ENCODE measurements around the gene TMEM39A.

Gene TMEM39A

DNA sequence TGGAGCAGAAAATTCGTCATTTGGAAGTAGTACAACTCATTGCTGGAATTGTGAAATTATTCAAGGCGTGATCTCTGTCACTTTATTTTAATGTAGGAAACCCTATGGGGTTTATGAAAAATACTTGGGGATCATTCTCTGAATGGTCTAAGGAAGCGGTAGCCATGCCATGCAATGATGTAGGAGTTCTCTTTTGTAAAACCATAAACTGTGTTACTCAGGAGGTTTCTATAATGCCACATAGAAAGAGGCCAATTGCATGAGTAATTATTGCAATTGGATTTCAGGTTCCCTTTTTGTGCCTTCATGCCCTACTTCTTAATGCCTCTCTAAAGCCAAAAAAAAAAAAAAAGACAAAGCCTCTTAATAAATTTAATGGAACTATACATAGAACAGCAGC is 29.4 kb upstream of the TMEM39A start:
- Histone ChIP-seq H3K27me3 (ENCODE audit: control insufficient read depth, insufficient read depth, low read length) (no peaks in the 10 kb centered on the region), H3K4me3 (ENCODE audit: low read depth, low read length) (no peak overlapping the region), H3K9ac (ENCODE audit: low read length) (no peak overlapping the region), H3K36me3 (ENCODE audit: control insufficient read depth, insufficient read depth, low read length) (peaks cover 29% of the 10 kb centered on the region), H3K27ac (ENCODE audit: low read depth, low read length) (no peak overlapping the region), H3K4me1 (ENCODE audit: control insufficient read depth, insufficient read depth, low read length) (peaks cover 6% of the 10 kb centered on the region), H3K9me3 (ENCODE audit: control insufficient read depth, insufficient read depth, low read depth, low read length) (no peaks in the 10 kb centered on the region)

DNA sequence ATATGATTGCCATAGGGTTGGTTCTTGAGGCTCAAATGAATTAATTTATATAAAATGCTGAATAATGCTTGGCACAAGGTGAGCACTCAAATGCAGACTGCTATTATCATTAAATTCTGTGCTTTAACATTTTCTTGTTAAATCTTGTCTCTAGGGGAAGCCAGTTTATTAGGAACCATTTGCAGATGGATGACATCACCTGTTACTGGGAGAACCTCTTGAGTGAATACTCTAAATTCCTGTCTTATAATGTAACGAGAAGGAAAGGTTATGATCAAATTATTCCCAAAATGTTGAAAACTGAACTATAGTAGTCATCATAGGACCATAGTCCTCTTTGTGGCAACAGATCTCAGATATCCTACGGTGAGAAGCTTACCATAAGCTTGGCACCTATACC is 28.7 kb upstream of the TMEM39A start:
- no peaks in the 10 kb centered on the region for H3K27me3 ChIP-seq (ENCODE audit: control insufficient read depth, insufficient read depth, low read length)
- H3K9me3 ChIP-seq (ENCODE audit: control insufficient read depth, insufficient read depth, low read depth, low read length), result no peaks in the 10 kb centered on the region
- H3K27ac ChIP-seq (ENCODE audit: low read depth, low read length), result no peak overlapping the region
- H3K4me3 ChIP-seq (ENCODE audit: low read depth, low read length), result no peak overlapping the region
- peaks cover 33% of the 10 kb centered on the region for H3K36me3 ChIP-seq (ENCODE audit: control insufficient read depth, insufficient read depth, low read length)
- no peak overlapping the region for H3K9ac ChIP-seq (ENCODE audit: low read length)
- no peaks in the 10 kb centered on the region for H3K4me1 ChIP-seq (ENCODE audit: control insufficient read depth, insufficient read depth, low read length)

DNA sequence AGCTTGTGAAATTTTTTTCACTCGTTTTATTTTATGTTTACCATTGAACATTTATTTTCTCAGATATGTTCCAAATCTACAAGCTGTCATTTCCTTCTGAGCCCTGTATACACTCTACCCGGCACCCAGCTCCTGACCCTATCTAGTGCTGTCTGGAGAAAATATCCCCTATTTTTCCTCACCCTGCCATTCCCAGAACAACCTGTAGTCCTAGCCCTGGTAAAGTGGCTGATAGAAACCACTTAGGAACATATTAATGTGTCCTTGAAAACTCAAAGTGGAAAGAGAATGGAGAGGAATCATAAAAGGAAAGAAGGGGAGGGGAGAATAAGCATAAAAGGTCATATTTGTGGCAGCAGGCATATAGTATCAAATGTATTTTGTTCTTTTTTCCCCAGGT is 26.7 kb upstream of the TMEM39A start:
- Histone ChIP-seq H3K27ac (ENCODE audit: low read depth, low read length) (no peak overlapping the region), H3K9me3 (ENCODE audit: control insufficient read depth, insufficient read depth, low read depth, low read length) (no peaks in the 10 kb centered on the region), H3K27me3 (ENCODE audit: control insufficient read depth, insufficient read depth, low read length) (no peaks in the 10 kb centered on the region), H3K4me1 (ENCODE audit: control insufficient read depth, insufficient read depth, low read length) (no peaks in the 10 kb centered on the region), H3K36me3 (ENCODE audit: control insufficient read depth, insufficient read depth, low read length) (peaks cover 53% of the 10 kb centered on the region), H3K4me3 (ENCODE audit: low read depth, low read length) (no peak overlapping the region), H3K9ac (ENCODE audit: low read length) (no peak overlapping the region)

DNA sequence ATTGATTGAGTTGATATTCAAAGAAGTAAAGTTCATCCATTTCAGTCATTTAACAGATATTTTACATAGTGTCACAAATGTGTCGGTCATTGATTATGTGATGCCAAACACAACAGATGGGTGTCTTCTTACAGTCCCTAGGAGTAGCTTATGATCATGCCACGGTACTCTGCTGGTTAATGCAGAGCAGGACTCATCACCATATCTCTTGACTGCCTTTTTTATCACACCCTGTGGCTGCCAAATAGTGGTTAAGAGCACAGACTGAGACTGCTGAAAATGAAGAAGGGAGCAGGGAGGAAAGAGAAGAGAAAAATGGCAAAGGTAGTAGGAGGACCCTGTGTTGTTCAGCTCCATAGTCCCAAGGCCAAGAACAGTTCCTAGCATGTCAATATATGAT is 22.1 kb upstream of the TMEM39A start:
- H3K36me3 ChIP-seq (ENCODE audit: control insufficient read depth, insufficient read depth, low read length), result peaks cover 44% of the 10 kb centered on the region

DNA sequence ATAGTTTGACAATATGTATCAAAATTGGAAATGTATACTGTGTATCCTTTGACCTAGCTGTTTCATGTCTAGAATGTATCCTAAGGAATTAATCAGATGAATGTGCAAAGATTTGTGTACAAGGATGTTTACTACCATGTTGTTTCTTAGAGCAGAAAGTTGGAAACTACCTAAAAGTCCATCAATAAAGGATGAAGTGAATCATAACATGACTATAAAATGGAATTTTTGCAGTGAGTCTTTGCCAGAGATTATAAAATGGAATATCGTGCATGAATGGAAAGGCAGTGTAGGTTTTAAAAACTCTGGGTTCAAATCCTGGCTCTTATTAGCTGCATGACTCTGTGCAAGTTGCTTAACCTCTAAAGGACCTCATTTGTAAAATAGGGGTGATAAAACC is 19.7 kb upstream of the TMEM39A start:
- peaks cover 42% of the 10 kb centered on the region for H3K36me3 ChIP-seq (ENCODE audit: control insufficient read depth, insufficient read depth, low read length)
- no peaks in the 10 kb centered on the region for H3K27me3 ChIP-seq (ENCODE audit: control insufficient read depth, insufficient read depth, low read length)
- H3K27ac ChIP-seq (ENCODE audit: low read depth, low read length), result no peak overlapping the region
- H3K9ac ChIP-seq (ENCODE audit: low read length), result no peak overlapping the region
- H3K9me3 ChIP-seq (ENCODE audit: control insufficient read depth, insufficient read depth, low read depth, low read length), result no peaks in the 10 kb centered on the region
- no peak overlapping the region for H3K4me3 ChIP-seq (ENCODE audit: low read depth, low read length)
- no peaks in the 10 kb centered on the region for H3K4me1 ChIP-seq (ENCODE audit: control insufficient read depth, insufficient read depth, low read length)

More for the DNA sequence above, 22.1 kb upstream of the TMEM39A start:
- H3K9me3 ChIP-seq (ENCODE audit: control insufficient read depth, insufficient read depth, low read depth, low read length), result no peaks in the 10 kb centered on the region
- H3K27ac ChIP-seq (ENCODE audit: low read depth, low read length), result no peak overlapping the region
- H3K4me1 ChIP-seq (ENCODE audit: control insufficient read depth, insufficient read depth, low read length), result no peaks in the 10 kb centered on the region
- no peaks in the 10 kb centered on the region for H3K27me3 ChIP-seq (ENCODE audit: control insufficient read depth, insufficient read depth, low read length)
- H3K9ac ChIP-seq (ENCODE audit: low read length), result no peak overlapping the region
- no peak overlapping the region for H3K4me3 ChIP-seq (ENCODE audit: low read depth, low read length)

DNA sequence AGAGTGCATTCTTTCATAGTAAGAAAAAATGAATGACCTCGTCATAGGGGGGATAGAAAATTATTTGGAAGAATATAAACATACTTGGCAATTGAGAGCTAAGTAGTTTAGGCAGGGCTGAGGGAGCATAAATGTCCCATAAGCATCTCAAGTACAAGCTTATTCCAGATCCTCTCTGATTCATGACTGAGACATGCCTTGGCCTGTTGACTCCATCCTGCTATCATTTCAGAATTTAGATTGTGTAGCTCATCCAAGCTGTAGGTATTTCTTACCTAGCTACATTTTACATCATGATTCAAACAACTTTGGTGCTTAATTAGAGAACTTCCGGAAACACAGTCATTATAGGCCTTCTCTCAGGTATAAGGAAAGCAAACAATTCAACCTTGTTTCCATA is 17.7 kb upstream of the TMEM39A start:
- H3K9me3 ChIP-seq (ENCODE audit: control insufficient read depth, insufficient read depth, low read depth, low read length), result no peaks in the 10 kb centered on the region
- no peaks in the 10 kb centered on the region for H3K4me1 ChIP-seq (ENCODE audit: control insufficient read depth, insufficient read depth, low read length)
- no peak overlapping the region for H3K9ac ChIP-seq (ENCODE audit: low read length)
- H3K4me3 ChIP-seq (ENCODE audit: low read depth, low read length), result no peak overlapping the region
- H3K36me3 ChIP-seq (ENCODE audit: control insufficient read depth, insufficient read depth, low read length), result peaks cover 39% of the 10 kb centered on the region
- H3K27me3 ChIP-seq (ENCODE audit: control insufficient read depth, insufficient read depth, low read length), result no peaks in the 10 kb centered on the region
- no peak overlapping the region for H3K27ac ChIP-seq (ENCODE audit: low read depth, low read length)

GRCh38 chr3:119470866-119471265 is 7.5 kb upstream of the TMEM39A start:
- H3K27me3 ChIP-seq (ENCODE audit: control insufficient read depth, insufficient read depth, low read length), result no peaks in the 10 kb centered on the region
- no peak overlapping the region for H3K27ac ChIP-seq (ENCODE audit: low read depth, low read length)
- peaks cover 12% of the 10 kb centered on the region for H3K4me1 ChIP-seq (ENCODE audit: control insufficient read depth, insufficient read depth, low read length)
- H3K9me3 ChIP-seq (ENCODE audit: control insufficient read depth, insufficient read depth, low read depth, low read length), result no peaks in the 10 kb centered on the region
- no peak overlapping the region for H3K4me3 ChIP-seq (ENCODE audit: low read depth, low read length)
- peaks cover 27% of the 10 kb centered on the region for H3K36me3 ChIP-seq (ENCODE audit: control insufficient read depth, insufficient read depth, low read length)
- H3K9ac ChIP-seq (ENCODE audit: low read length), result no peak overlapping the region

GRCh38 chr3:119469418-119470189 is 6.2 kb upstream of the TMEM39A start:
- Histone ChIP-seq H3K27me3 (ENCODE audit: control insufficient read depth, insufficient read depth, low read length) (no peaks in the 10 kb centered on the region), H3K9ac (ENCODE audit: low read length) (peak overlapping the region; percentile 80), H3K4me3 (ENCODE audit: low read depth, low read length) (peak overlapping the region; percentile 99), H3K36me3 (ENCODE audit: control insufficient read depth, insufficient read depth, low read length) (peaks cover 21% of the 10 kb centered on the region), H3K27ac (ENCODE audit: low read depth, low read length) (no peak overlapping the region), H3K9me3 (ENCODE audit: control insufficient read depth, insufficient read depth, low read depth, low read length) (no peaks in the 10 kb centered on the region), H3K4me1 (ENCODE audit: control insufficient read depth, insufficient read depth, low read length) (peaks cover 12% of the 10 kb centered on the region)

GRCh38 chr3:119468041-119468440 is 4.6 kb upstream of the TMEM39A start:
- no peak overlapping the region for H3K27ac ChIP-seq (ENCODE audit: low read depth, low read length)
- peak overlapping the region; percentile 99 for H3K4me3 ChIP-seq (ENCODE audit: low read depth, low read length)
- no peaks in the 10 kb centered on the region for H3K9me3 ChIP-seq (ENCODE audit: control insufficient read depth, insufficient read depth, low read depth, low read length)
- peaks cover 16% of the 10 kb centered on the region for H3K36me3 ChIP-seq (ENCODE audit: control insufficient read depth, insufficient read depth, low read length)
- H3K4me1 ChIP-seq (ENCODE audit: control insufficient read depth, insufficient read depth, low read length), result peaks cover 16% of the 10 kb centered on the region
- H3K9ac ChIP-seq (ENCODE audit: low read length), result peak overlapping the region; percentile 48
- H3K27me3 ChIP-seq (ENCODE audit: control insufficient read depth, insufficient read depth, low read length), result no peaks in the 10 kb centered on the region

- H3K36me3 ChIP-seq (ENCODE audit: control insufficient read depth, insufficient read depth, low read length), result peaks cover 98% of the 10 kb centered on the region
- no peak overlapping the region for H3K27ac ChIP-seq (ENCODE audit: low read depth, low read length)
- no peak overlapping the region for H3K9ac ChIP-seq (ENCODE audit: low read length)
- H3K27me3 ChIP-seq (ENCODE audit: control insufficient read depth, insufficient read depth, low read length), result no peaks in the 10 kb centered on the region
- H3K4me1 ChIP-seq (ENCODE audit: control insufficient read depth, insufficient read depth, low read length), result no peaks in the 10 kb centered on the region
- H3K4me3 ChIP-seq (ENCODE audit: low read depth, low read length), result no peak overlapping the region
- H3K9me3 ChIP-seq (ENCODE audit: control insufficient read depth, insufficient read depth, low read depth, low read length), result no peaks in the 10 kb centered on the region
Measured at GRCh38 chr3:119457246-119457645, 6.2 kb downstream of the TMEM39A start.

DNA sequence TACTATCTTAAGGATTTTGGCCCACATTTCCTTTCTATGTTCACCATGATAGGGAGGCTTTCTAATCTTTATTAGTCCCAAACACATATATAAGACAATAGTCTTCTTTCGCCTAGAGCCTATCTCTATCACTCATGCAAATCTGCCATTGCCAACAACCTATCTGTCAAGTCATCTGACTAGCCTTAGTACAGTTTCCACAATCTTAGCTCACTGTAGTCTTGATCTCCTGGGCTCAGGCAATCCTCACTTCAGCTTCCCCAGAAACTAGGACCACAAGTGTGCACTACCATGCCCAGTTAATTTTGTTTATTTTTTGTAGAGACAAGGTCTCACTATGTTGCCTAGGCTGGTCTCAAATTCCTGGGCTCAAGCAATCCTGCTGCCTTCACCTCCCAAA is 6.9 kb downstream of the TMEM39A start:
- Histone ChIP-seq H3K27me3 (ENCODE audit: control insufficient read depth, insufficient read depth, low read length) (no peaks in the 10 kb centered on the region), H3K4me1 (ENCODE audit: control insufficient read depth, insufficient read depth, low read length) (no peaks in the 10 kb centered on the region), H3K9me3 (ENCODE audit: control insufficient read depth, insufficient read depth, low read depth, low read length) (no peaks in the 10 kb centered on the region), H3K9ac (ENCODE audit: low read length) (no peak overlapping the region), H3K36me3 (ENCODE audit: control insufficient read depth, insufficient read depth, low read length) (peaks cover 98% of the 10 kb centered on the region), H3K4me3 (ENCODE audit: low read depth, low read length) (no peak overlapping the region), H3K27ac (ENCODE audit: low read depth, low read length) (no peak overlapping the region)
